Pancreas (tissue), 10 donors: ENCODE results near the gene ZNF521. TPM values are rescaled to one million over a fixed set of nuclear protein-coding genes. Genes with fewer than 3 reads are reported as not detected.

ENCODE experiments used
- ATAC-seq, 4 donors: fragments of 200-7000 bp; cut with Tn5 transposase; one replicate each; pipeline versions ENCODE4 v1.8.0 to v1.9.1; 2020; ENCODE audit warnings: mild to moderate bottlenecking in 4 of 4, moderate library complexity in 4 of 4
- DNase-seq, 6 donors: peaks; one replicate each; pipeline ENCODE4 v3.0.0-alpha.2; 2020
- FAIRE-seq: peaks from 2 replicates; lab custom pipeline; 2012; peaks lifted over from hg19 to GRCh38; lab: Jason Lieb, UNC
- H3K27ac ChIP-seq, 4 donors: fragments of 200-600 bp; sonication (generic); 1 replicate in 3 of 4; 2 replicates in 1 of 4; pipeline versions ENCODE4 v1.5.0 to v1.8.0; 2020
- H3K27me3 ChIP-seq, 4 donors: fragments of 200-600 bp; one replicate each; pipeline ENCODE4 v1.8.0; 2021
- H3K36me3 ChIP-seq, 3 donors: fragments of 200-600 bp; sonication (generic) in 1 of 3; one replicate each; pipeline versions ENCODE4 v1.5.0 to v1.8.0; 2020 to 2021
- H3K4me1 ChIP-seq, 3 donors: fragments of 200-600 bp; one replicate each; pipeline ENCODE4 v1.8.0; 2021
- H3K4me3 ChIP-seq, 4 donors: fragments of 200-600 bp; sonication (generic) in 2 of 4; one replicate each; pipeline versions ENCODE4 v1.5.0 to v1.8.0; 2020 to 2021
- H3K9me3 ChIP-seq, 4 donors: fragments of 200-600 bp; one replicate each; pipeline ENCODE4 v1.8.0; 2021
- CTCF ChIP-seq, 4 donors: fragments of 200-600 bp; sonication (generic) in 3 of 4; IDR thresholded peaks; one replicate each; pipeline versions ENCODE4 v1.5.0 to v1.8.0; 2021; ENCODE audit warnings: antibody characterized with exemption in 4 of 4
- WGBS, 2 donors: extraction: QIAGEN DNeasy Blood & Tissue Kit; methylation state at CpG; one replicate each; pipeline ENCODE4 v1.1.7; 2013; 5-methylcytosine and 5-hydroxymethylcytosine counted together
- intact Hi-C, 3 donors: fragments of 100-400 bp; cut with DNase I; formaldehyde crosslinking; loops; one replicate each; pipeline versions ENCODE4 v1.11.1 to v1.14.2; 2022
- polyA plus RNA-seq, 2 donors: library from polyadenylated mRNA; stranded (reverse); fragments of 200-250 nt; gene quantifications; one replicate each; pipeline ENCODE4 v1.2.3, GENCODE V29; 2013
- total RNA-seq, 6 donors: library from RNA; stranded (reverse); fragmentation: NEBNext Ultra II Directional in 4 of 6; extraction: Animal tissue kit (Norgen Biotek cat#: 25700) in 4 of 6; gene quantifications; one replicate each; pipeline versions ENCODE4 v1.2.1 to v1.2.4, GENCODE V29; 2021 to 2023
- donor health status: healthy with polysubstance abuse.
- donor health status: DM: no; HTN: no; CAD: no; lungs with moderate emphysema.
- donor health status: DM: no; HTN: no; CAD: no.
- donor health status: control.
- donor health status: control.
- donor health status: Bipolar disorder and iron deficiency.
- donor health status: DM: yes; HTN: yes; CAD: no.
- donor health status: DM: no; HTN: no; CAD: no.
- donor health status: DM: no; HTN: no; CAD: no.
- donor health status: DM: yes; HTN: yes; CAD: no.

Gene ZNF521
- total and polyA plus RNA-seq, 8 donors = 0.42 to 6.0 (median 1.5) TPM

GRCh38 chr18:25279961-25280360 lies 72.0 kb downstream of the ZNF521 start:
- no peaks in the 10 kb centered on the region for H3K4me1 ChIP-seq
- H3K36me3 ChIP-seq = no peaks in the 10 kb centered on the region
- no peak overlapping the region for H3K4me3 ChIP-seq
- FAIRE-seq (no peak), ATAC-seq (no peak), DNase-seq (no peak)
- no peak for TF ChIP-seq CTCF (IDR thresholded peaks at IDR 0.05)
- WGBS, 2 donors = 69 to 80% methylated on average over 6 of the region's 6 CpGs
- no peaks in the 10 kb centered on the region for H3K9me3 ChIP-seq
- H3K27me3 ChIP-seq = no peaks in the 10 kb centered on the region
- no peak overlapping the region for H3K27ac ChIP-seq
- intact Hi-C loops = no loop called here

GRCh38 chr18:25279556-25279955 lies 72.4 kb downstream of the ZNF521 start:
- no peak for TF ChIP-seq CTCF (IDR thresholded peaks at IDR 0.05)
- no peak for FAIRE-seq
- WGBS, 2 donors = 52 to 58% methylated on average over 3 of the region's 3 CpGs

GRCh38 chr18:25279133-25279532 lies 72.8 kb downstream of the ZNF521 start:
- Histone ChIP-seq H3K4me1 (no peaks in the 10 kb centered on the region), H3K36me3 (no peaks in the 10 kb centered on the region), H3K27me3 (no peaks in the 10 kb centered on the region), H3K9me3 (no peaks in the 10 kb centered on the region), H3K27ac (no peak overlapping the region), H3K4me3 (no peak overlapping the region)
- no peak for TF ChIP-seq CTCF (IDR thresholded peaks at IDR 0.05)
- FAIRE-seq = no peak
- intact Hi-C loops = no loop called here
- ATAC-seq = no peak
- DNase-seq = no peak
- 19 to 20% methylated on average over 2 of the region's 2 CpGs for WGBS, 2 donors

More at GRCh38 chr18:25279556-25279955, 72.4 kb downstream of the ZNF521 start:
- intact Hi-C loops = no loop called here
- Histone ChIP-seq H3K27ac (no peak overlapping the region), H3K36me3 (no peaks in the 10 kb centered on the region), H3K27me3 (no peaks in the 10 kb centered on the region), H3K9me3 (no peaks in the 10 kb centered on the region), H3K4me1 (no peaks in the 10 kb centered on the region), H3K4me3 (no peak overlapping the region)
- no peak for ATAC-seq
- DNase-seq = no peak

GRCh38 chr18:25278394-25278793 lies 73.6 kb downstream of the ZNF521 start:
- 62 to 71% methylated on average over 4 of the region's 4 CpGs for WGBS, 2 donors
- TF ChIP-seq CTCF (IDR thresholded peaks at IDR 0.05) = no peak
- no peaks in the 10 kb centered on the region for H3K27me3 ChIP-seq
- no peaks in the 10 kb centered on the region for H3K36me3 ChIP-seq
- no peak overlapping the region for H3K4me3 ChIP-seq
- ATAC-seq (no peak), FAIRE-seq (no peak), DNase-seq (no peak)
- no peaks in the 10 kb centered on the region for H3K4me1 ChIP-seq
- no peaks in the 10 kb centered on the region for H3K9me3 ChIP-seq
- H3K27ac ChIP-seq = no peak overlapping the region
- intact Hi-C loops = no loop called here

GRCh38 chr18:25275412-25276001 lies 76.5 kb downstream of the ZNF521 start:
- intact Hi-C loops = no loop called here

More at GRCh38 chr18:25275412-25276001, 76.5 kb downstream of the ZNF521 start:
- H3K4me1 ChIP-seq = no peaks in the 10 kb centered on the region
- FAIRE-seq = no peak
- ATAC-seq = no peak
- no peak for DNase-seq
- H3K4me3 ChIP-seq = no peak overlapping the region
- WGBS, 2 donors = 65 to 68% methylated on average over 11 of the region's 11 CpGs
- no peaks in the 10 kb centered on the region for H3K9me3 ChIP-seq
- H3K36me3 ChIP-seq = no peaks in the 10 kb centered on the region
- no peak overlapping the region for H3K27ac ChIP-seq
- no peaks in the 10 kb centered on the region for H3K27me3 ChIP-seq
- no peak for TF ChIP-seq CTCF (IDR thresholded peaks at IDR 0.05)
